ENCODE results near the gene TMF1.

GRCh38 chr3:69020424-69020823 is 31.7 kb downstream of the TMF1 start:
- peak; percentile 47 for TF ChIP-seq CTCF (IDR thresholded peaks at IDR 0.05)
- TF ChIP-seq EZH2 (IDR thresholded peaks at IDR 0.05) = no peak
